Transverse colon (tissue), 4 donors: ENCODE data around the gene LRP3. TPM values are rescaled to one million over a fixed set of nuclear protein-coding genes. Genes with fewer than 3 reads are reported as not detected.
"Not testable (repeated sequence)": the region's sequence is repeated elsewhere in the genome, so short reads cannot be mapped to it uniquely, and the experiment has no call there.

Experiments used
- DNase-seq: peaks from one replicate; pipeline ENCODE4 v3.0.0-alpha.2; 2019
- H3K27ac ChIP-seq, 4 donors: fragments of 200-600 bp; sonication (generic); 2 replicates each; pipeline ENCODE4 v1.5.1; 2016 to 2018; ENCODE audit warnings: inconsistent platforms in 4 of 4
- H3K27me3 ChIP-seq: fragments of 200-600 bp; sonication (generic); 2 replicates; pipeline ENCODE4 v1.5.1; 2017; ENCODE audit warnings: inconsistent platforms
- H3K36me3 ChIP-seq, 4 donors: fragments of 200-600 bp; sonication (generic); 2 replicates each; pipeline ENCODE4 v1.5.1; 2017 to 2019; ENCODE audit warnings: inconsistent platforms in 4 of 4
- H3K4me1 ChIP-seq, 4 donors: fragments of 200-600 bp; sonication (generic); 2 replicates each; pipeline ENCODE4 v1.5.1; 2017 to 2020; ENCODE audit warnings: inconsistent platforms in 4 of 4
- H3K4me3 ChIP-seq, 4 donors: fragments of 200-600 bp; sonication (generic); 1 replicate in 1 of 4; 2 replicates in 3 of 4; pipeline versions ENCODE4 v1.5.1 to v1.6.1; 2017 to 2019; ENCODE audit warnings: inconsistent platforms in 4 of 4
- H3K9me3 ChIP-seq, 2 donors: fragments of 200-600 bp; sonication (generic); 2 replicates each; pipeline ENCODE4 v1.5.1; 2017 to 2019; ENCODE audit warnings: inconsistent platforms in 2 of 2
- EP300 ChIP-seq: sonication (generic); formaldehyde crosslinking; IDR thresholded peaks from one replicate; pipeline ENCODE4 v1.6.1; 2017; ENCODE audit warnings: antibody characterized with exemption, low read depth
- POLR2A ChIP-seq: fragments of 450-650 bp; IDR thresholded peaks from one replicate; pipeline ENCODE4 v1.6.1; 2016; ENCODE audit warnings: antibody characterized with exemption, mild to moderate bottlenecking, moderate library complexity
- POLR2AphosphoS5 ChIP-seq, 3 donors: sonication (generic); formaldehyde crosslinking; IDR thresholded peaks; one replicate each; pipeline ENCODE4 v1.6.1; 2016; ENCODE audit warnings: antibody characterized with exemption in 3 of 3
- WGBS, 2 donors: methylation state at CpG; one replicate each; pipeline ENCODE4 v1.1.5; 2018; ENCODE audit warnings: low coverage in 1 of 2; 5-methylcytosine and 5-hydroxymethylcytosine counted together
- in situ Hi-C, 4 donors: fragments of 200-750 bp; cut with MboI; loops; one replicate each; pipeline versions ENCODE4 v1.15.0 to v1.15.1; 2017; ENCODE audit warnings: low sequenced_read_pairs in 3 of 4, low pct_ligation_motif_present in 1 of 4, low pct_unique_long_range_greater_than_20kb in 1 of 4
- intact Hi-C: fragments of 100-400 bp; cut with DNase I; formaldehyde crosslinking; loops from one replicate; pipeline ENCODE4 v1.15.1; 2023; ENCODE audit warnings: low total_unique reads
- total RNA-seq, 4 donors: library from RNA; depleted of rRNA; stranded (reverse); fragments of >200 nt; gene quantifications; one replicate each; pipeline ENCODE4 v1.1.0, GENCODE V29; 2016
- TF ChIP-seq, protein P1 (sequence below), 5 experiments: fragments of 200-600 bp in 3 of 5; fragments of 450-650 bp in 2 of 5; sonication (generic) in 3 of 5; IDR thresholded peaks; 1 replicate in 2 of 5; 2 replicates in 3 of 5; pipeline ENCODE4 v1.5.1; 2016 to 2017; ENCODE audit warnings: antibody characterized with exemption in 5 of 5, inconsistent platforms in 3 of 5, mild to moderate bottlenecking in 2 of 5, moderate library complexity in 1 of 5

Gene LRP3
- total RNA-seq, 4 donors from 2014 or later = 12.5 to 23.6 (median 17.1) TPM

DNA sequence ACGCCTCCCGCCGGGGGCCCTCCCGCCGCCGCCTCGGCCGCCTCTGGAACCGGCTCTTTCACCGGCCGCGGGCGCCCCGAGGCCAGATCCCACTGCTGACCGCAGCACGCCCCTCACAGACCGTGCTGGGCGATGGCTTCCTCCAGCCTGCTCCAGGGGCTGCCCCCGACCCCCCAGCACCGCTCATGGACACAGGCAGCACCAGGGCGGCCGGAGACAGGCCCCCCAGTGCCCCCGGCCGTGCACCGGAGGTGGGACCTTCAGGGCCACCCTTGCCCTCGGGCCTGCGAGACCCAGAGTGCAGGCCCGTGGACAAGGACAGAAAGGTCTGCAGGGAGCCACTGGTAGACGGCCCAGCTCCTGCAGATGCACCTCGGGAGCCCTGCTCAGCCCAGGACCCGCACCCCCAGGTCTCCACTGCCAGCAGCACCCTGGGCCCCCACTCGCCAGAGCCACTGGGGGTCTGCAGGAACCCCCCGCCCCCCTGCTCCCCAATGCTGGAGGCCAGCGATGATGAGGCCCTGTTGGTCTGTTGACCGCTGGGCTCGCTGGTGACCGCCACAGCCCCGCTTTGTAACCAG, 13.0 kb downstream of the LRP3 start:
- Histone ChIP-seq H3K36me3 (no peaks in the 10 kb centered on the region), H3K4me1 (no peaks in the 10 kb centered on the region), H3K27ac (no peak overlapping the region), H3K9me3 (no peaks in the 10 kb centered on the region), H3K27me3 (no peaks in the 10 kb centered on the region), H3K4me3 (no peak overlapping the region)
- intact Hi-C loops (no loop called here), in situ Hi-C loops (no loop called here)
- WGBS, 2 donors = 84% methylated on average over 15 of the region's 38 CpGs; no CpG with 5 or more reads in 1 of the 2 donors
- DNase-seq = no peak
- TF ChIP-seq POLR2AphosphoS5 (IDR thresholded peaks at IDR 0.05) = no peak
- TF ChIP-seq EP300 = no peak
- TF ChIP-seq, protein P1, sequence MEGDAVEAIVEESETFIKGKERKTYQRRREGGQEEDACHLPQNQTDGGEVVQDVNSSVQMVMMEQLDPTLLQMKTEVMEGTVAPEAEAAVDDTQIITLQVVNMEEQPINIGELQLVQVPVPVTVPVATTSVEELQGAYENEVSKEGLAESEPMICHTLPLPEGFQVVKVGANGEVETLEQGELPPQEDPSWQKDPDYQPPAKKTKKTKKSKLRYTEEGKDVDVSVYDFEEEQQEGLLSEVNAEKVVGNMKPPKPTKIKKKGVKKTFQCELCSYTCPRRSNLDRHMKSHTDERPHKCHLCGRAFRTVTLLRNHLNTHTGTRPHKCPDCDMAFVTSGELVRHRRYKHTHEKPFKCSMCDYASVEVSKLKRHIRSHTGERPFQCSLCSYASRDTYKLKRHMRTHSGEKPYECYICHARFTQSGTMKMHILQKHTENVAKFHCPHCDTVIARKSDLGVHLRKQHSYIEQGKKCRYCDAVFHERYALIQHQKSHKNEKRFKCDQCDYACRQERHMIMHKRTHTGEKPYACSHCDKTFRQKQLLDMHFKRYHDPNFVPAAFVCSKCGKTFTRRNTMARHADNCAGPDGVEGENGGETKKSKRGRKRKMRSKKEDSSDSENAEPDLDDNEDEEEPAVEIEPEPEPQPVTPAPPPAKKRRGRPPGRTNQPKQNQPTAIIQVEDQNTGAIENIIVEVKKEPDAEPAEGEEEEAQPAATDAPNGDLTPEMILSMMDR (IDR thresholded peaks at IDR 0.05) = no peak
- no peak for TF ChIP-seq POLR2A

DNA sequence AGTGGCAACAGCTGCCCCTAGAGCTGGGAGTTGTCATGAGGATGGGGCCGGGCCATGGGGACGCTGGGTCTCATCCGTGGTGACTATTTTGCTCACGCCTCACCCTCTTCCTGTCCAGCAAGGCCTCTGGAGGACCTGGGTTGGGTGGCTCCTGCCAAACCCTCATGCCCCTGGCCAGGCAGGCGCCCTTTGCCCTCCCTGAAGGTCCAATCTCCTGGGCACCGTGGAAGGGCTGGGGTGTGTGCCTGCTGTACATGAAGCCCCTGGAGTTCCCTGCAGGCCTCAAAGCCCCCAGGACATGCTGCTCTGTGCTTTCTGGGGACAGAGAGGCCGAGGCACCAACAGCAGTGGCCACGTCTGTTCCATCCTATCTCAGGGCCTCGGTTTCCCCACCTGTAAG, 13.8 kb downstream of the LRP3 start:
- H3K4me3 ChIP-seq = no peak overlapping the region
- in situ Hi-C loops = no loop called here
- no peak overlapping the region for H3K27ac ChIP-seq
- DNase-seq = no peak
- 87% methylated on average over 9 of the region's 9 CpGs; no CpG with 5 or more reads in 1 of the 2 donors for WGBS, 2 donors
- no peak for TF ChIP-seq POLR2AphosphoS5 (IDR thresholded peaks at IDR 0.05)
- TF ChIP-seq, protein P1 (IDR thresholded peaks at IDR 0.05) = no peak
- no peak for TF ChIP-seq EP300
- TF ChIP-seq POLR2A = no peak
- H3K4me1 ChIP-seq = no peaks in the 10 kb centered on the region
- H3K36me3 ChIP-seq = no peaks in the 10 kb centered on the region
- H3K9me3 ChIP-seq = no peaks in the 10 kb centered on the region
- intact Hi-C loops = no loop called here
- no peaks in the 10 kb centered on the region for H3K27me3 ChIP-seq

DNA sequence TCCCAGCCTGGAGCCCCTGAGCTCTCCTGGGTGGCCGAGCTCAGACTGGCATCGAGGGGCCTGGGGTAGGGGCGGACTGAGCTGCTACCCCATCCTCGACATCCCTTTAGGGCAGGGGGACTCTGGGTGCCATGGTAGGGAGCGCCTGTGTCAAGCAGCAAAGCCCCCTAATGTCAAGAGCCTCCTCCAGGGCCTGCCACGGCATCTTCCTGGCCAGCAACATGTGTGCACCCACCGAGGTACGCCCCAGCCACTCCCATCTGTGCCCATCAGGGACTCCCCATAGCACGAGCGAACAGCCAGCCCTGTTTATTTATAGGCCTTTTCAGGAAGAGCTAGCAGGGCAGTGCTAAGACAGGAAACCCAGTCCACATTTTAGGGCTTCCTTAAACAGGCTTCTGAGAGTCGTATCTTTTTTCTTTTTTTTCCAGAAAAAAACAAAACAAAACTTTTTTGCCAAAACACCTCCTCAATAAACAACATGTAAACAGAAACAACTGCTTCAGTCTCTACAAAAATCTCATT, 14.3 kb downstream of the LRP3 start:
- in situ Hi-C loops (no loop called here), intact Hi-C loops (no loop called here)
- TF ChIP-seq, protein P1 (IDR thresholded peaks at IDR 0.05) = no peak
- TF ChIP-seq EP300 (no peak), POLR2A (no peak), POLR2AphosphoS5 (IDR thresholded peaks at IDR 0.05) (no peak)
- no peak for DNase-seq
- Histone ChIP-seq H3K9me3 (no peaks in the 10 kb centered on the region), H3K4me1 (no peaks in the 10 kb centered on the region), H3K4me3 (no peak overlapping the region), H3K36me3 (no peaks in the 10 kb centered on the region), H3K27me3 (no peaks in the 10 kb centered on the region), H3K27ac (no peak overlapping the region)
- 54 to 72% methylated on average over 3 to 11 of the region's 11 CpGs for WGBS, 2 donors

DNA sequence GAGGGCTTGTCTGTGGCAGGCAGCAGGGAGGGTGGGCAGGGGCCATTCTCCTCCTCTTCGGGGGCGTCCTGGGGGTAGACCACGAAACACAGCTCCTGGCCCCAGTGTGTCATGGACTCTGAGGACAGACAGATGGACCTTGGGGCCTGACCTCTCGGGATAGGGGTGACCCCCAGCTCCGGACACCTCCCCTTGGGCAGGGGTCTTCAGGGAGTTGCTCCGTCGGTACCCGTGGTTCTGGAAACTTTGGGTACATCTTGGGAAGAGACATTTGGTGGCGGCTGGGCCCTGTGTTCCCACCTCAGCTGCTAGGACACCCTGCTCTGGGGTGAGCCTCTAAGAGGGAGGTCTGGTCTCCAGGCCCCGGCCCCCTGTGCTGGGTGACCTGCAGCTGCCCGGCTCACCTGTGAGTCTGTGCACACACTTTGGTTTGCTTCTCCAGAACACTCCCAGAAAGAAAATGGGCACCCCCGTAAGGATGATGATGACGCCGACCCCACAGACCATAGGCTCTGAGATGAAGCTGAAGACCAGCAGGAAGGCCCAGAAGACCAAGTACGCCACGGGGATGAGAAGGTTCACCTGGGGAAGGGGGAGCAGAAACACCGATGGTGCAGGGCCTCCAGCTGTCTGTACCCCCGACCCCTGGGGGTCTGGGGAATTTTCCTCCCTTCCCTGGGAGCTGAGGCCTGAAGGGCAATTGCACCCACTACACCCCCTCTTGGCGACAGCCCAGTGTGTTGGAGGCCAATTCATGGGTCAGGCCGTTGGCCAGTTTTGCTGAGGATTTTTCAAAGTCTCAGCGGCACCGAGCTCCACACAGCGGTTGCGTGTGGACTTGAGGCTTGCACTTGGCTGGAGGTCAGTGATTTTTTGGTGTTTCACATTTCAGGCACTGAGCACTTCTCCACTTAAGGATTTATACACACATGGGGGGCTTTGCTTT, 15.0 kb downstream of the LRP3 start:
- Histone ChIP-seq H3K4me3 (no peak overlapping the region), H3K27ac (no peak overlapping the region), H3K27me3 (no peaks in the 10 kb centered on the region), H3K9me3 (no peaks in the 10 kb centered on the region), H3K4me1 (no peaks in the 10 kb centered on the region), H3K36me3 (no peaks in the 10 kb centered on the region)
- TF ChIP-seq POLR2A (no peak), POLR2AphosphoS5 (IDR thresholded peaks at IDR 0.05) (no peak), EP300 (no peak)
- TF ChIP-seq, protein P1 (IDR thresholded peaks at IDR 0.05) = no peak
- WGBS, 2 donors = 81% methylated on average over 24 of the region's 24 CpGs; no CpG with 5 or more reads in 1 of the 2 donors
- in situ Hi-C loops (no loop called here), intact Hi-C loops (no loop called here)
- DNase-seq = no peak

DNA sequence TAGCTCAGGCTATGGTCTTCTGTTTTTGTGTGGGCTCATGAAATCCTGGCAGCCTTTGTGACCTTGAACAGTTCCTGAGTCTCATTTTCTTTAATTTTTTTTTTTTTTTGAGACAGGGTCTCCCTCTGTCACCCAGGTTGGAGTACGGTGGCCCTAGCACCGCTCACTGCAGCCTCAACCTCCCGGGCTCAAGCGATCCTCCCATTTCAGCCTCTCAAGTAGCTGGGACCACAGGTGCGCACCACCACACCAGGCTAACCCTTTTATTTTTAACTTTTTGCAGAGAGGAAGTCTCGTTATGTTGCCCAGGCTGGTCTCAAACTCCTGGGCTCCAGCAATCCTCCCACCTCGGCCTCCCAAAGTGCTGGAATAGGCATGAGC, 15.7 kb downstream of the LRP3 start:
- intact Hi-C loops, H3K27me3 ChIP-seq, H3K27ac ChIP-seq, H3K4me3 ChIP-seq, in situ Hi-C loops, H3K36me3 ChIP-seq, H3K9me3 ChIP-seq, DNase-seq, H3K4me1 ChIP-seq: not testable (repeated sequence)
- 72 to 93% methylated on average over 2 to 7 of the region's 7 CpGs for WGBS, 2 donors
